GM21825 (cell line): ENCODE results near the gene ASF1A.

ENCODE experiments used
- ATAC-seq: cut with Tn5 transposase; IDR thresholded peaks from one replicate; pipeline ENCODE4 v1.9.1; 2021; ENCODE audit warnings: mild to moderate bottlenecking, moderate library complexity; ENCODE audit not compliant: unreplicated experiment

Gene ASF1A

DNA sequence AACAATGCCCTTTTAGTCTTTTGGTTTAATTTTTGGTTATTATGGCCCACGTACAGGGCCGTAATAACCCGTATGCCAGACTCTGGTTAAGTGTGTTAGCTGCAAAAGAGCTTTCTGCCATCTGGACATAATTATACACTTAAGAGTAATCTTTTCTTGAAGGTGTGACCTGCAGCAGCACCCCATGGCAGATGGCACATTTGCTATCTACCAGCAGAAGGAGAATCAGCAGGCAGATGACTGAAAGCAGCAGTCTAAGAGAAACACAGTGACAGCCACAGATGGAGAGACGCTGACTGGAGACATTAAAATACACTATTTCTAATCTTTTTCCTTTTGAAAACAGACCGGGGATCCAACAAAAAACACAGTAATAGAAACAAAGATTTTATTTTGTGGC lies 18.7 kb downstream of the ASF1A start:
- ATAC-seq = no peak

DNA sequence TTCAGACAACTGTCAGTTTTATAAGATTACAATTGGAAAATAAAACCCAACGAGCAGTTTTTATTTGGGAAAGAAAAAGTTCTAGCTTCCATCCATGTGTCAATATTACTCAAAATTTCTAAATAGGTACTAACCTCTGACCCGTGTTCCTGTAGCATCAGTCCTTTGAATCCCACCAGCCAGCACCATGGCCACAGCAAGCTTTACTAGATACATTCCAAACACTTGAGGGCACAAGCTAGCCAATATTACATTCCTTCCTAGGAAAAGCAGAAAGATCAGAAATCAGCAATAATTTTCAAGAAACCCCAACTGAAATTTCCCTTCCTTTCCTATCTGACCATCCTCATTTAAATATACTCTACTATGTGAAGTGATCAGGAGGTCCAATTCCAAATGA lies 19.2 kb downstream of the ASF1A start:
- no peak for ATAC-seq

GRCh38 chr6:118914598-118914997 lies 20.6 kb downstream of the ASF1A start:
- no peak for ATAC-seq

DNA sequence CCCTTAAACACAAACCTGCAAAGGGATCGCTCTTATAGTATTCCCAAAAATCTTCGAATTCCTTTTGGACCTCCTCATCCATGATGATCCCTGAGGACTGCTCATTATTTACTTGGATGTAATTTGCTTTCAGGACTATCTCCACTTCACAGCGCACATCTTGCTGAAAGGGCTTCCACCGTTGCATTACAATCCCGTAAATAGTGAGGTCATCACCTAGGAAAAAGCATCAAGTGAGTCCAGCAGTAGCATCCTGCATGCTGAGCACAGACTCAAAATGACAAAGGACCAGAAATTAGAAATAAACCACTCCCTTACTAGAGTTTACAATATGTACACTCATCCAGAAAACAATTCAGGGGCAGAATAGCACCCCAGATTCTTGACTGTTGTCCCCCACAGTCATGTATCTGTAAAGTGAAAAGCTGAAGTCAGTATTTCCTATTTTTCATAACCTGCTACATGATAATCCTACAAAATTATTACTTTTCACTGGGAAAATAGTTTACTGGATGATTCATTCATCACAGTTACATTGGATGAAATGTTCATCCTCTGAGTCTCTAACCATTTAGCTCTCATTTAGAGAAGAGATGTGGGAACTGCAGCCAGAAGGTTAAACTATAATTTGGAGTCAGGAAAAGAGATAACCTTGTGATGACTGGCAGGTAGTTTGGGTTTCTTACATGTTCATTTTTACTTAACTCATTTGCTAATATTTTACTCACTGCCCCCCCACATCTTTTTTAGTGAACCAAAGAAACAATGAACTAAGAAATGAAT lies 23.8 kb downstream of the ASF1A start:
- ATAC-seq = no peak

DNA sequence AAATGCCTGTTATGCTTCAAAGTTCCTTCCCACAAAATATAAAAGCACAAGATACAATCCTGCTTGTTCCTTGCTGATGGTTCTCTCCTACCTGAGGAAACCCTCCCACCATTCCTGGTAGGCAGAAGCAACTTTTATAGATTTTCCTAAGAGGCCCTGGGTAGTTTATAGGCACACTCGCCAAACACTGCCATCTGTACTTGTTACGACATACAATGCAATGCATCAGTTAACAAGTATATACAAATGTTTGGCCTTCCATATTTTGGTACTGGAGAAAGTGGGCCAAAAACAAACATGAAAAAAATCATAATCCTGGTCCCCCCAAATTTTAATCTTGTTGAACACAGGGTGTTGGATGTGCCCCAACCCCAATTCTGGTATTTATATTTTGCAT lies 24.4 kb downstream of the ASF1A start:
- no peak for ATAC-seq

GRCh38 chr6:118921084-118921483 lies 27.1 kb downstream of the ASF1A start:
- no peak for ATAC-seq

GRCh38 chr6:118923035-118923434 lies 29.1 kb downstream of the ASF1A start:
- no peak for ATAC-seq

DNA sequence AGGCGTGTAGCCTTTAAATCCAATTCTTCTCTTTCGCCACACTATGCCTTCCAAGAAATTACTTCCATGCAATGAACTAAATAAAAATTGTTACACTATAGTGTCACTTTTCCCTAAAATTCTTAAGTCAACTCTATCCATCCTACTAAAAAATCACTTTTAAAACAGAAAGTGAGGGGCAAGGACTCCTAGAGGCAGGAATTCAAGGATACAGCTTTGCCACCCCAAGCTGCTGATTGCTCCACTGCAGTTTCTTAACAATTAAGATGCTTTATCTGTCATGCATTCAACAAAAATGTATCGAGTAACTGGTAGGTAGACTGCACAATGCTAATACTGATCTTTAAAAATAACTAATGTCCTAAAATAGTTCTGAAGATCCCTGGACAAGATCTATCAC lies 36.7 kb downstream of the ASF1A start:
- ATAC-seq = no peak

GRCh38 chr6:118931436-118931835 lies 37.5 kb downstream of the ASF1A start:
- no peak for ATAC-seq

DNA sequence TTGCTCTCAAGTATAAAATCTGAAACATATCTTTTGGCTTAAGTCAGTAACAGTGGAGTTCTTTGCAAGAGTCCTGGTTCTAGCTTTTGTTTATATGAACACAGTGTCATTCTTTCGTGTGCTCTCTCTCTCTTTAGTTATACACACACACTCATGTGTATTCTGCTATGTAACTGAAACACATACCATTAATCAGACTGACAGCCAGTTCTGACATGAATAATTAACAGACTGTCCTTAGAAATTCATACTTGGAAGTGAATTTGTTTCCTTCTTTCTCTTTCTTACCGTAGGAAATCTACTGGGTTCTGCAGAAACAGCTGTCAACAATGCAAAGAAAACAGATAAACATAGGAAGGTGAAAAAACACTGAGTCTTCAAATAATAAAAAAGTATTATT lies 38.5 kb downstream of the ASF1A start:
- ATAC-seq = no peak

- ATAC-seq = peak; percentile 1
Observed at GRCh38 chr6:118933855-118934460, 40.0 kb downstream of the ASF1A start.

- ATAC-seq = peak; percentile 96
Observed at GRCh38 chr6:118934461-118935330, 40.7 kb downstream of the ASF1A start, which contains the start of gene MCM9. MCM9 (minus strand) TSS chr6:118935159; CDS start chr6:118931723, 3,436 bp downstream.

DNA sequence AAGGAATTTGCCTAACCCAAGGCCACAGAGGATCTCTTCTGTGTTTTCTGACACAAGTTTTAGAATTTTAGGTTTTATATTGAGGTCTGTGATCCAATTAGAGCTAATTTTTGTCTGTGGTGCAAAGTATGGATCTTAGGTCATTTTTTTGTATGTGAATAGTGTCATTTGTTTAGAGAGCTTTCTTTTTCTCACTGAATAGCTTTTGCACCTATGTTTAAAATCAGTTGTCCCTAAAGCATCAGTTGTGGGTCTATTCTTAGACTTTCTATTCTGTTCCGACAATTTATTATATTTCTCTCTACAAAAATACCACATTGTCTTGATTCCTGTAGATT lies 41.3 kb downstream of the ASF1A start:
- ATAC-seq = peak; percentile 4

DNA sequence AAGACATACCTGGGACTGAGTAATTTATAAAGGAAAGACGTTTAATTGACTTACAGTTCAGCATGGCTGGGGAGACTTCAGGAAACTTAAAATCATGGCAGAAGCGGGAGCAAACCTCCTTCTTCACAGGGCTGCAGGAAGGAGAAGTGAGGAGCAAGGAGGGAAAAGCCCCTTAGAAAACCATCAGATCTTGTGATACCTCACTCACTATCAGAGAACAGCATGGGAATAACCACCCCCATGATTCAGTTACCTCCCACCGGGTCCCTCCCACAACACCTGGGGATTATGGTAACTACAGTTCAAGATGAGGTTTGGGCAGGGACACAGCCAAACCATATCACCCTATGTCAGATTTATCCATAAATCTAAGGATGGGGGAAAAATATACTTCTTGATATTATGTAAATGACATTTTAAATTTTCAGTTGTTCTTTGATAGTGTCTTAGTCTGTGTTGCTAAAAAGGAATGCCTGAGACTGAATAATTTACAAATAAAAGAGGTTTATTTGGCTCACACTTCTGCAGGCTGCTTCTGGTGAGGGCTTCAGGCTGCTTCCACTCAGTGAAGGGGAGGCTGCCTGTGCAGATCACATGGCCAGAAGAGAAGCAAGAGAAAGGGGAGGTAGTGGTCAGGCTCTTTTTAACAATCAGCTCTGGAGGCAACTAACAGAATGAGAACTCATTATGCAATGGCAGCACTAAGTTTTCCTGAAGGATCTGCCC lies 42.2 kb downstream of the ASF1A start:
- ATAC-seq = no peak

DNA sequence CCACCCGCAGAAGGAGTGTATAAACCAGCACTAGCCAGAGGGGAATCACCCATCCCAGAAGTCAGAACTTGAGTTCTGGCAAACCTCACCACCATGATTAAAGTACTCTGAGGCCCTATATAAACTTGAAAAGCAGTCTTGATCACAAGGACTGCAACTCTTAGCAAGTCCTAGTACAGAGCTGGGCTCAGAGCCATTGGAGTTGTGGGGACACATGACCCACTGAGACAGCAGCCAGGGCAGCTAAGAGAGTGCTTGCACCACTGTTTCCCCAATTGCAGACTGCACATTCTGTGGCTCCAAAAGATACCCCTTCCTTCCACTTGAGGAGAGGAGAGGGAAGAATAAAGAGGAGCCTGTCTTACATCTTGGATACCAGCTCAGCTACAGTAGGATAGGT lies 45.7 kb downstream of the ASF1A start:
- ATAC-seq = no peak

DNA sequence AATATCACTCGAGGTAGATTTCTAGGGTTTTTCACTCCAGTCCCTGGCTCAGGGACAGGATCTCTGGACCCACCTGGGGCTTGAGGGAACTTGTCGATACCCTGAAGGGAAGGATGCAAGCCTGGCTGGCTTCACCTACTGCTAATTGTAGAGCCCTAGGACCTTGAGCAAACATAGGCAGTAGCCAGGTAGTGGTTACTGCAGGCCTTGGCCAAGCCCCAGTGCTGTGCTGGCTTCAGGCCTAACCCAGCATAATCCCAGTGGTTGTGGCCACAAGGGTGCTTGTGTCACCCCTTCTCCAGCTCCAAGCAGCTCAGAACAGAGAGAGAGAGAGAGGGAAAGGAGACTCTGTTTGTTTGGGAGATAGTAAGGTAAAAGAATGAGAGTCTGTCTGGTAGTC lies 46.8 kb downstream of the ASF1A start:
- no peak for ATAC-seq

GRCh38 chr6:118945217-118945616 lies 51.3 kb downstream of the ASF1A start:
- no peak for ATAC-seq

DNA sequence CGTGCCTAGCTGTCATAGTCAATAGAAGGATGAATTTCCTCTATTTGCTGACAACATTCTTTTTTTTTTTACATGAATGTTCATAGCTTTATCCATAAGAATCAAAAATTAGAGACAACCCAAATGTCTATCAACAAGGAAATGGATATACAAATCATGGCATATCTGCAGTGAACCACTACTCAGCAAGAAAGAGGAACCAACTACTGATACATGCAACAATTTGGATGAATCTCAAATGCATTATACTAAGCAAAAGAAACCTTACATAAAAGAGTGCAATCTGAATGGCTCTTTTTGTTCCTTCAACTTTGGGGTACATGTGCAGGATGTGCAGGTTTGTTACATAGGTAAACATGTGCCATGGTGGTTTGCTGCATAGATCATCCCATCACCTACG lies 58.7 kb downstream of the ASF1A start:
- ATAC-seq = no peak

- ATAC-seq = no peak
Observed at GRCh38 chr6:118953391-118953790, 59.4 kb downstream of the ASF1A start.
